NCI-H2227 (cell line): ENCODE measurements around the gene C12orf76.
"Not testable (repeated sequence)": the region's sequence is repeated elsewhere in the genome, so short reads cannot be mapped to it uniquely, and the experiment has no call there.

Experiments
- DNase-seq: peaks from one replicate; lab custom pipeline; 2025; ENCODE audit not compliant: unreplicated experiment; lab: John Stamatoyannopoulos, UW

C12orf76 gene

DNA sequence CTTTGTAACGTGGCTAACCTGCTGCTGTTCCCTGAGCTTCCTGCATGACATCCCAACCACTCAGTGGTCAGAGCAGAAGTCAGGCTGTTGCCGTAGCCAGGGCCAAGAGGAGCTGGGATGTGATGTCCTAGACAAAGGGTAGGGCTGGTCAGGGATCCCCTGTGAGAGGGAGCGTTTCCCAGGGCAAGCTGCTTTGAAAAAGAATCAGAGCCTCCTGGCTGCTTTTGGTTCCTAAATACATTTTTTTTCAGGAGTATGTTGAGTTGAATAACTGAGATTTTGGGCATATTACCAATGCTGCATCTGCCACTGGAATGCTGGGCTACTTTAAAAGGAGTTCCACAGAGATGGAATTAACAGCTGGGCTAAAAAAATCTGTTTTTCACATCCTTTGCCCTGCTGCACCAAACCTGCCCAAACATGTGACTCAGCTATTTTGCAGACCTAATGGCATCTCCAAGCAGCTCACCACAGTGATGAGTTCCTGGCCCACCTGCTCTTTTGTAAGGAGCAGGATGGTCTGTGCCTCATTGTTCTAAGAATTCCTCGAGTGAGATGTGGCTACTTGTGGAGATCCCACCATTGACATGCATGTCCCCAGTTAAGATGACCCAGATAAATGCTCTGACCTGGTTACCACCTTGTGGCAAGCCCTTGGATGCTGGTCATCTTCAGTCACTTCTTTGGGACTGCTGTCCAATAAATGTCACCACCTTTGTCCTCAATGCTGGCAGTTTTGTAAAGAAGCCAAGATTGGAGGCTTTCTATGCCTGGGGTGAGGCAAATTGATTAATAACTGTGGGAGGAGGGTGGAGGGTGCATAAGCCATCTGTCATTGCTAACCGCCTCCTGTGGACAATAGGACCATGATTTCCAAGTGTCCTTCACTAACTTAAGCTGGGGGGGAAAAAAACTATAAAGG is 25.0 kb downstream of the C12orf76 start:
- DNase-seq, result peak; percentile 30

DNA sequence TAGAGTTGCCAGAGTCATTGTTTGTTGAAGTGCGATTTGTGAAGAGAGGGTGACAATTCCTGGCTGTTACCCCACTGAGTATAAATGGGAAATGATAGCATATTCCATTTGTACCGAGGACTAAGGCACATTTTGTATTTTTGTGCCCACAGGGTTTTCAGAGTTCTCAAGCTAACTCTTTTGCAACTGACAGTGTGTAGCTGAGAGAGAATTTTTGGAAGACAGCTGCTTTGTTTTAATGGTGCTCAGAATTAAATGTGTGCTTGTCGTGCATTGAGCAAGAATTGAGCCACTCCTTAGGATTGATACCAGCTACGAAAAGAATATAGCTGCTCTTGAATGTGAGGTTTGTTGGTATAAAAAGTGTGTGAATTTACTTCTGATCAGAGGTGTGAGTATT is 27.4 kb downstream of the C12orf76 start:
- no peak for DNase-seq

- no peak for DNase-seq
Observed at GRCh38 chr12:110015132-110015531, 33.2 kb downstream of the C12orf76 start.

- DNase-seq, result no peak
Observed at GRCh38 chr12:110012659-110013058, 35.7 kb downstream of the C12orf76 start.

- no peak for DNase-seq
Observed at GRCh38 chr12:110012137-110012536, 36.2 kb downstream of the C12orf76 start.

GRCh38 chr12:110010853-110011723 is 37.2 kb downstream of the C12orf76 start:
- no peak for DNase-seq

- DNase-seq, result not testable (repeated sequence)
Observed at GRCh38 chr12:110008681-110009398, 39.5 kb downstream of the C12orf76 start.

- DNase-seq, result no peak
Observed at GRCh38 chr12:110007881-110008280, 40.4 kb downstream of the C12orf76 start.

DNA sequence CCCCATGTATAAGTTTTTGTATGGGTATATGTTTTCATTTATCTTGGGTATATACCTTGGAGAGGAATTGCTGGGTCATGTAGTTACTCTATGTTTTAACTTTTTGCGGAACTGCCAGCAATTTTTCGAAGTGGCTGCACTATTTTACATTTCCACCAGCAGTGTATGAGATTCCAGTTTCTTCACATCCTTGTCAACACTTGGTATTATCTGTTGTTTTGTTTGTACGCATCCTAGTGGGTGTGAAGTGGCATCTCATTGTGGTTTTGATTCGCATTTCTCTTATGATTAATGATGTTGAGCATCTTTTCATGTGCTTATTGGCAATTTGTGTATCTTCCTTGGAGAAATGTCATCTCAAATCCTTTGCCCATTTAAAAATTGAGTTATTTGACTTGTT is 42.2 kb downstream of the C12orf76 start:
- DNase-seq, result no peak

GRCh38 chr12:110005319-110005973 is 42.9 kb downstream of the C12orf76 start:
- DNase-seq, result no peak

DNA sequence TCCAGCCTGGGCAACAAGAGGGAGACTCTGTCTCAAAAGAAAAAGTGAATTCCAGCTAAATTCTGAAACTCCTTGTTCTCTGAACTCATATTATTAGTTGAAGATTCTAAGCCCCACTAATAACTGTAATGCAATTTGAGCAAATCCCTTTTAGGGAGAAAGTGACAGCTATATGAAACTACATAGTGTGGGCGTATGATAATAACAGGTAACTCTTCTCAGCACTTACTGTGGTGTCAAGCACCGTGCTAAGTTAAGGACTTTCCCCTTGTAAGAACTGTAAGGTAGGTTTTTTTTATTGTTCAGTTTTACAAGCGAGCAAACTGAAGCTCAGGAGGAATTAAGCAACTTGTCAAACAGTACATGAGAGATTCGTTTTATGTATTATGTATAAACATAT is 43.7 kb downstream of the C12orf76 start:
- no peak for DNase-seq

- no peak for DNase-seq
Observed at GRCh38 chr12:110002676-110003515, 45.4 kb downstream of the C12orf76 start.

- no peak for DNase-seq
Observed at GRCh38 chr12:110001596-110001995, 46.7 kb downstream of the C12orf76 start.

DNA sequence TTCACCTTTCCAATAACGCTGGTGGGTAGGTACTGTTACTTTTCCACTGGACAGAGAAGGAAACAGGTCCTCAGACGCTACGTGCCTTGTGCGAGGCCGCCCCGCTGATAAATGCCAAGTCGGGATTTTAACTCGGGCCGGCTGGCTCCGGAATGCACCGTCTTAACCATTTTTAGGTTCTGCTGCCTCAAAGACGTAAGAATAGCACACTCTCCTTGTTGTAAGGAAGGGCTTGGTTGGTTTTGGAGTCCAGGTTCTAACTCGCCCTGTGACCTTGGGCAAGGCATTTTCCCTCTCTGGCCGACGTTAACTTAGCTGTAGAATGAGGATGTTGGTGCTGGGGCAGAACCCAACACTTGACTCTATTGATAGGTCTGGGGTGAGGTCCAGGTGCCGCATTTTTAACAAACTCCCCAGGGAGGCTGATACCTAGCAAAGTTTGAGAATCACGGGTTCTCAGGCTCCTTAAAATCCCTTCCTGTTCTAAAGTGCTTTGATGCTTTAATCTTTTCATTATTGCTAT is 48.3 kb downstream of the C12orf76 start:
- no peak for DNase-seq

DNA sequence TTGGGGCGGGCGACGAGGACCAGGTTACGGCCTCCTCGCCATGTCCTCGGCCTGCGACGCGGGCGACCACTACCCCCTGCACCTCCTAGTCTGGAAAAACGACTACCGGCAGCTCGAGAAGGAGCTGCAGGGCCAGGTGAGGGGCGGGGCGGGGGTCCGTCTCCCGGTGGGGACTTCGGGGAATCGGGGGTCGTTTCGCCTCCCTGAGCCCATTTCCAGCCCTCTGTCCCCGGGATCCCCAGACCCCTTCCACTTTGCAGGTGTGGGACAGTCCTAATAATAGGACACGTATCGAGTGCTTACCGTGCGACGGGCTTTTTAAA is 48.7 kb downstream of the C12orf76 start:
- DNase-seq, result peak; percentile 16

DNA sequence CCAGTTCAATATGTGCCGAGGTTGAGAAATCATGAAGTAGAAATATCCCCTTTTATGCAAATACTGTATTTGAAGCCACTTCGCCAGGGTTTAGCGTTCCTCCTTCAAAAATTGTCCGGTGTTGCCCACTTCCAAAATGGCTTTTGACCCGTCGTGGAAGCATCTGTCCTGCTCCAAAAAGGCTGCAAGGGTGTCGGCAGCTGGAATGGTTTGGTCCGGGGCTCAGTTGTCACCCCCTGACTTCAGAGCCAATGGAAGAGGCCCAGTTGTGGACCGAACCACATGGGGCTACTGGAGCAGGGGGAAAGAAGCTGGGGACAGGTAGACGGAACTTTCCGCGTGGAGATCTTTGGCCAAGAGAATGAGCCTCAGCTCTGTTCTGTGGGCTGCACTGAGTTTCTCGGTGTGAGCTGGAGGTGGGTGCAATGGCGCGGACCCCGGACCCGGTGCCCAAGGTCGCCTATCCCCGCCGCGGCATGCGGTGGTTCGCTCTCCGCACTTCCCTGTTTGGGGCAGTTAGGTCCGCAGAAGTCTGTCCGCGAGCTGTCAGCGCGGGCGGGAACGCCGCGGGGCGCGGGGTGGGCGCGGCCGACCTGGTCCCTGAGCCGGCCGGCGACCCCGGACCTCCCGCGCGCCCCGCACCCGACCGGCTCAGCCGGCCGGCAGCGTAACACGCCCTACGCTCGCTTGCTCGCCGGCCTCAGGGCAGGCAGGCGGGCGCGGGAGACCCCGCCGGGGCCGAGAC is 49.2 kb downstream of the C12orf76 start, which contains the start of gene ANKRD13A:
Gene ANKRD13A (plus strand): TSS at position 527 of the 745 bp plus-strand sequence. CDS start 259 bp downstream, outside the sequence.
- DNase-seq, result peak; percentile 92

DNA sequence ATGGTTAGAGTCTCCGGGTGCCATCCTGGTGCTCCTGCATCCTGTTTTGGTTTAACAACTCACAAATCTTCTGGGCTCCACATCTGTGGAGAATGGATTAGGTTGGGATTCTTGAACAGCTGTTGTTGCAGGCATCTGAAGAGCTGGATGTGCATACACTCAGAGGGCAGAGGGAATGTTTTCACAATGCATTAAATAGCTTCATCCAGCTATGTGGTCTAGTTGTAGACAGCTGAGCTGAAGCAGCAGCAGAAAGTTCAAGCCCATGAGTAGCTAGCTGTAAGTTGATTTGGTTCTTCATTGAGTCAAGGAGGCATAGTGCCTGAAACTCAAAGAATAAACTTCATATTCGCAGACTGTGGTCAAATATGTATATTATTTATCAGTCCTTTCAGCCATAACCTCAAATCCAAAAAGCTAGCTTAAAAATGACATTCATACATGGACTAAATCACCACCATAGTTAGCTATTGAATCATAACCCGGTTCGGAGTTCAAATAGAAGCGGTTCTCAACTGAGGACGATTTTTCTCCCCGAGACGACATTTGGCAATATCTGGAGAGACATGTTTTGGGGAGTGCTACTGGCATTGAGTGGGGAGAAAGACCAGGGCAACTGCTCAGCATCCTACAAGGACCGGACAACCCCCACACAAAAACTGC is 50.0 kb downstream of the C12orf76 start:
- no peak for DNase-seq

DNA sequence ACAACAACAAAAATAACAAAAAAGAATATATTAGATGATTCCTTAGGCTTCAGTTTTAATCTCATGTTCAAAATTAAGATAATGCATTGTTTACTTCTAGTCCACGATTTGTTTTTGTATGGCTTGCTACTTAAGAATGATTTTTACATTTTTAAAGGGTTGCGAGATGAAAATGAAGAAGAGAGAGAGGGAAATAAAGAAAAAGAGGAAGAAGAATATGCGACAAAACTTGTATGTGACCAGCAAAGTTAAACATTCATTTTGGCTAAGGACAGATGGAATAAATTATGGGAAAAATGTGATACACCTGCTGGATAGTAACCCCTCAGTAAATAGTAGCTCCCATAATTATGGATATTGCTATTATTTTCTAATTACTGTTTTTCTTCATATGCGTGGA is 50.9 kb downstream of the C12orf76 start:
- no peak for DNase-seq
